H1 (cell line): Measurements from ENCODE around the gene IRGC. TPM values are rescaled to one million over a fixed set of nuclear protein-coding genes. Genes with fewer than 3 reads are reported as not detected.

ENCODE experiments used
- CTCF ChIA-PET: fragments of 300-600 bp; sonication (Branson Sonifier 250); formaldehyde crosslinking; loops from one replicate; lab custom pipeline; 2021; ENCODE audit not compliant: partially characterized antibody; lab: Charles Lee
- POLR2A ChIA-PET: fragments of 300-600 bp; sonication (Branson Sonifier 250); formaldehyde crosslinking; loops from one replicate; lab custom pipeline; 2021; ENCODE audit warnings: inconsistent platforms; ENCODE audit not compliant: partially characterized antibody; lab: Charles Lee
- DNase-seq, 2 experiments: peaks; one replicate each; pipeline versions ENCODE4 v3.0.0 to v3.0.0-alpha.2; 2010 to 2022; ENCODE audit warnings: low spot score in 2 of 2, low read depth in 1 of 2, mixed read lengths in 1 of 2
- FAIRE-seq: peaks from 2 replicates; lab custom pipeline; 2011; peaks lifted over from hg19 to GRCh38; lab: Jason Lieb, UNC
- H2AFZ ChIP-seq: 2 replicates; pipeline ENCODE4 v1.8.1; 2012; ENCODE audit warnings: low read length, inconsistent platforms
- H2AK5ac ChIP-seq: 2 replicates; pipeline ENCODE4 v1.6.1; 2013; ENCODE audit warnings: low read depth, low read length
- H2BK120ac ChIP-seq: replicated peaks from 2 replicates; pipeline ENCODE3; 2013; ENCODE audit warnings: low read depth, low read length, inconsistent platforms
- H2BK12ac ChIP-seq: 2 replicates; pipeline ENCODE4 v1.6.1; 2013; ENCODE audit warnings: low read depth, low read length
- H2BK15ac ChIP-seq: 2 replicates; pipeline ENCODE4 v1.6.1; 2013; ENCODE audit warnings: low read length
- H2BK20ac ChIP-seq: 2 replicates; pipeline ENCODE4 v1.6.1; 2013; ENCODE audit warnings: low read length
- H2BK5ac ChIP-seq: 2 replicates; pipeline ENCODE4 v1.6.1; 2013; ENCODE audit warnings: low read depth, low read length
- H3K14ac ChIP-seq: 2 replicates; pipeline ENCODE4 v1.6.1; 2013; ENCODE audit warnings: inconsistent platforms; ENCODE audit not compliant: insufficient read length
- H3K18ac ChIP-seq: 2 replicates; pipeline ENCODE4 v1.6.1; 2013; ENCODE audit warnings: low read length; ENCODE audit errors: extremely low read depth
- H3K23ac ChIP-seq: 2 replicates; pipeline ENCODE4 v1.6.1; 2013; ENCODE audit warnings: inconsistent platforms; ENCODE audit not compliant: insufficient read length
- H3K23me2 ChIP-seq: 2 replicates; pipeline ENCODE4 v1.6.1; 2013; ENCODE audit warnings: low read depth, low read length
- H3K27ac ChIP-seq: 2 replicates; pipeline ENCODE4 v1.6.1; 2011; ENCODE audit warnings: low read depth, low read length, inconsistent platforms
- H3K27me3 ChIP-seq, 4 experiments: replicated peaks in 1 of 4; 1 replicate in 1 of 4; 2 replicates in 3 of 4; pipeline versions ENCODE4 v1.6.1 to v1.8.1; 2011 to 2013; ENCODE audit warnings: low read length in 3 of 4, mild to moderate bottlenecking in 3 of 4, inconsistent platforms in 2 of 4, mixed read lengths in 2 of 4, moderate library complexity in 1 of 4; ENCODE audit not compliant: control insufficient read depth in 3 of 4, insufficient read depth in 3 of 4; ENCODE audit errors: extremely low read depth in 1 of 4
- H3K36me3 ChIP-seq, 4 experiments: 2 replicates each; pipeline versions ENCODE4 v1.6.1 to v1.8.1; 2011 to 2013; ENCODE audit warnings: mild to moderate bottlenecking in 4 of 4, low read length in 3 of 4, moderate library complexity in 2 of 4, control low read depth in 1 of 4, inconsistent platforms in 1 of 4; ENCODE audit not compliant: insufficient read depth in 4 of 4, control insufficient read depth in 2 of 4
- H3K4ac ChIP-seq: replicated peaks from 2 replicates; pipeline ENCODE3; 2013; ENCODE audit warnings: low read length, low read depth, mixed read lengths, inconsistent platforms; ENCODE audit not compliant: insufficient read length
- H3K4me1 ChIP-seq, 4 experiments: replicated peaks in 1 of 4; 1 replicate in 1 of 4; 2 replicates in 3 of 4; pipeline versions ENCODE4 v1.6.1 to v1.8.1; 2011 to 2013; ENCODE audit warnings: low read length in 3 of 4, inconsistent platforms in 2 of 4, mixed read lengths in 1 of 4; ENCODE audit not compliant: insufficient read depth in 4 of 4, control insufficient read depth in 3 of 4
- H3K4me2 ChIP-seq, 2 experiments: 2 replicates each; pipeline versions ENCODE4 v1.6.1 to v1.8.1; 2011 to 2013; ENCODE audit warnings: low read depth in 2 of 2, low read length in 2 of 2, control low read depth in 1 of 2, inconsistent platforms in 1 of 2, mild to moderate bottlenecking in 1 of 2; ENCODE audit not compliant: insufficient read depth in 1 of 2
- H3K4me3 ChIP-seq, 4 experiments: fragments of 200-600, 300-600 bp in 1 of 4; sonication (generic), shearing (Covaris generic), sonication (Bioruptor Twin) in 1 of 4; 2 replicates each; pipeline versions ENCODE4 v1.5.1 to v1.8.1; 2011 to 2016; ENCODE audit warnings: low read length in 4 of 4, low read depth in 3 of 4, control low read depth in 2 of 4, inconsistent platforms in 2 of 4, mild to moderate bottlenecking in 2 of 4, mixed read lengths in 1 of 4, moderate library complexity in 1 of 4; ENCODE audit not compliant: insufficient read depth in 2 of 4; ENCODE audit errors: extremely low read depth in 1 of 4
- H3K56ac ChIP-seq: replicated peaks from 2 replicates; pipeline ENCODE3; 2013; ENCODE audit warnings: low read depth, mild to moderate bottlenecking, mixed read lengths, low read length, inconsistent platforms; ENCODE audit not compliant: insufficient read length
- H3K79me1 ChIP-seq: 2 replicates; pipeline ENCODE4 v1.6.1; 2013; ENCODE audit warnings: low read depth, low read length, control low read depth
- H3K79me2 ChIP-seq, 2 experiments: 2 replicates each; pipeline versions ENCODE4 v1.6.1 to v1.8.1; 2012 to 2013; ENCODE audit warnings: low read length in 2 of 2, mild to moderate bottlenecking in 2 of 2, inconsistent platforms in 1 of 2; ENCODE audit not compliant: insufficient read depth in 2 of 2, control insufficient read depth in 1 of 2
- H3K9ac ChIP-seq, 4 experiments: replicated peaks in 1 of 4; 1 replicate in 1 of 4; 2 replicates in 3 of 4; pipeline versions ENCODE4 v1.6.1 to v1.8.1; 2011 to 2013; ENCODE audit warnings: low read depth in 3 of 4, low read length in 3 of 4, control low read depth in 2 of 4, mild to moderate bottlenecking in 2 of 4, moderate library complexity in 2 of 4, inconsistent platforms in 1 of 4; ENCODE audit errors: extremely low read depth in 1 of 4
- H3K9me3 ChIP-seq, 2 experiments: 2 replicates each; pipeline versions ENCODE4 v1.6.1 to v1.8.1; 2012 to 2013; ENCODE audit warnings: mild to moderate bottlenecking in 2 of 2, moderate library complexity in 2 of 2, control low read depth in 1 of 2, inconsistent platforms in 1 of 2, low read depth in 1 of 2, low read length in 1 of 2, mixed read lengths in 1 of 2; ENCODE audit not compliant: insufficient read depth in 2 of 2
- H4K20me1 ChIP-seq, 2 experiments: replicated peaks in 1 of 2; 2 replicates each; pipeline versions ENCODE3 to v1.8.1; 2011 to 2013; ENCODE audit warnings: inconsistent platforms in 2 of 2, low read length in 2 of 2, mild to moderate bottlenecking in 1 of 2; ENCODE audit not compliant: insufficient read depth in 2 of 2, control insufficient read depth in 1 of 2
- H4K5ac ChIP-seq: 2 replicates; pipeline ENCODE4 v1.6.1; 2013; ENCODE audit warnings: low read length, low read depth, mixed read lengths, inconsistent platforms; ENCODE audit not compliant: insufficient read length
- H4K8ac ChIP-seq: 2 replicates; pipeline ENCODE4 v1.8.0; 2013; ENCODE audit warnings: mild to moderate bottlenecking, moderate library complexity, low read length, inconsistent platforms; ENCODE audit not compliant: insufficient read depth; ENCODE audit errors: extremely low read depth
- H4K91ac ChIP-seq: replicated peaks from 2 replicates; pipeline ENCODE3; 2013; ENCODE audit warnings: low read length, mixed read lengths, inconsistent platforms; ENCODE audit not compliant: insufficient read length
- BCL11A ChIP-seq, 2 experiments: IDR thresholded peaks; one replicate each; pipeline ENCODE4 v1.6.1; 2011; ENCODE audit warnings: low read depth in 2 of 2, low read length in 2 of 2, mild to moderate bottlenecking in 2 of 2
- CTBP2 ChIP-seq: IDR thresholded peaks from 2 replicates; pipeline ENCODE4 v1.7.0; 2011; ENCODE audit warnings: borderline replicate concordance, mild to moderate bottlenecking, moderate library complexity, mixed read lengths, low read length; ENCODE audit not compliant: insufficient read depth, insufficient read length
- EGR1 ChIP-seq: IDR thresholded peaks from 2 replicates; pipeline ENCODE4 v1.6.1; 2011; ENCODE audit warnings: low read depth, low read length, borderline replicate concordance
- FOSL1 ChIP-seq: IDR thresholded peaks from 2 replicates; pipeline ENCODE4 v1.6.1; 2011; ENCODE audit warnings: mild to moderate bottlenecking, low read depth, low read length, moderate library complexity; ENCODE audit not compliant: insufficient read depth
- GABPA ChIP-seq: IDR thresholded peaks from 2 replicates; pipeline ENCODE4 v1.6.1; 2011; ENCODE audit warnings: mild to moderate bottlenecking, low read length, moderate library complexity, borderline replicate concordance; ENCODE audit not compliant: insufficient read depth
- KDM5A ChIP-seq: fragments of 200-600 bp; IDR thresholded peaks from 2 replicates; pipeline ENCODE4 v1.7.1; 2012; ENCODE audit warnings: mild to moderate bottlenecking, low read length, inconsistent platforms, mixed read lengths
- MAFK ChIP-seq: IDR thresholded peaks from 2 replicates; pipeline ENCODE4 v1.6.1; 2012; ENCODE audit warnings: low read depth, mild to moderate bottlenecking, improper control_type of control experiment, low read length
- POLR2A ChIP-seq, 2 experiments: IDR thresholded peaks; 1 replicate in 1 of 2; 2 replicates in 1 of 2; pipeline ENCODE4 v1.6.1; 2011; ENCODE audit warnings: low read depth in 2 of 2, low read length in 2 of 2, mild to moderate bottlenecking in 2 of 2; ENCODE audit errors: control extremely low read depth in 1 of 2
- RXRA ChIP-seq: IDR thresholded peaks from 2 replicates; pipeline ENCODE4 v1.6.1; 2011; ENCODE audit warnings: low read depth, mild to moderate bottlenecking, low read length, moderate library complexity; ENCODE audit not compliant: insufficient read depth
- SIRT6 ChIP-seq: IDR thresholded peaks from one replicate; pipeline ENCODE4 v1.7.1; 2012; ENCODE audit warnings: low read length, inconsistent platforms
- TAF1 ChIP-seq: IDR thresholded peaks from 2 replicates; pipeline ENCODE4 v1.6.1; 2011; ENCODE audit warnings: mild to moderate bottlenecking, low read depth, low read length
- TAF7 ChIP-seq: optimal IDR thresholded peaks from 2 replicates; pipeline ENCODE3; 2011; ENCODE audit warnings: low read depth, mild to moderate bottlenecking, inconsistent platforms, low read length, moderate library complexity, borderline replicate concordance
- TCF12 ChIP-seq: IDR thresholded peaks from 2 replicates; pipeline ENCODE4 v1.6.1; 2011; ENCODE audit warnings: low read depth, mild to moderate bottlenecking, low read length
- ZNF274 ChIP-seq: IDR thresholded peaks from 2 replicates; pipeline ENCODE4 v1.7.0; 2012; ENCODE audit warnings: low read length, borderline replicate concordance; ENCODE audit errors: extremely low read depth
- WGBS, 2 experiments: shearing (Covaris generic) in 1 of 2; methylation state at CpG; one replicate each; pipeline versions ENCODE4 v1.1.6 to v1.1.7; 2013 to 2015; ENCODE audit warnings: low lambda C conversion rate in 2 of 2, mixed read lengths in 2 of 2, inconsistent platforms in 1 of 2, low coverage in 1 of 2, missing lambda C conversion rate in 1 of 2; ENCODE audit not compliant: insufficient replicate concordance in 2 of 2, insufficient coverage in 1 of 2, insufficient read length in 1 of 2; ENCODE audit errors: extremely low coverage in 1 of 2, missing lambda C conversion rate in 1 of 2; 5-methylcytosine and 5-hydroxymethylcytosine counted together
- polyA plus RNA-seq, 7 experiments: library from polyadenylated mRNA; depleted of rRNA in 3 of 7; stranded (reverse) in 5 of 7; unstranded in 2 of 7; fragments of >200 nt in 5 of 7; fragments of 200-250 nt in 2 of 7; gene quantifications; 1 replicate in 5 of 7; 2 replicates in 1 of 7; 4 replicates in 1 of 7; pipeline versions ENCODE4 v1.2.1 to v1.2.3, GENCODE V29; 2011 to 2013; ENCODE audit warnings: missing spikeins in 2 of 7, mixed read lengths in 2 of 7
- total RNA-seq: library from RNA; stranded (reverse); fragmentation: NEBNext Ultra II Directional; extraction: Animal tissue kit (Norgen Biotek cat#: 25700); gene quantifications from 2 replicates; pipeline ENCODE4 v1.2.1, GENCODE V29; 2021

IRGC gene
- total and polyA plus RNA-seq, 2 of the 8 experiments (the other 6 are each of a cell fraction or from before 2014, with no cell fraction given) = not detected

DNA sequence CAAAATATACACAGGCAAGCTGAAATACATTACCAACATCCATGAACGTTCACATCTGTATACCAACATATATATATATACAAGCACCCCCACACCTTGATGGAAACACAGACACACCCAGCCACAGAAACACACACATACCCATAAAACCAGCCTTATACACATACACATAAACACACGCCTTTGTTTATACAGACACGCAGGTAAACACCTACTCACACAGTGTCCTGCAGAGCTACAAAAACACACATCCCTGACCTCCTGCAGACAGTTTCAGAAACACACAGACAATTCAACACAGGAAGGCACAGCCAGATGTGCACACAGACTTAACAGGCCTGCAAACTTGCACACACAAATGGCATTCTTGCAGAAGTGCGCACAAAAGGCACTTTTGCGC lies 21.3 kb upstream of the IRGC start:
- no peaks in the 10 kb centered on the region for H3K79me2 ChIP-seq
- no peak overlapping the region for H3K14ac ChIP-seq
- no peak overlapping the region for H3K4ac ChIP-seq
- 0 out of 2 replicates have a peak overlapping the region, but pooled peaks have one; percentile 21 for H2BK20ac ChIP-seq
- H4K8ac ChIP-seq = no peak overlapping the region
- H3K23ac ChIP-seq = no peak overlapping the region
- no peak overlapping the region for H4K91ac ChIP-seq
- H4K20me1 ChIP-seq = no peaks in the 10 kb centered on the region
- ChIA-PET POLR2A (no interaction called here), CTCF (interaction anchor here (0.6 to 1.1 kb wide), 4 partner anchors 10 to 51 kb away, joined by 3 read pairs; no protein-coding TSS in a partner anchor)
- no peaks in the 10 kb centered on the region for H3K79me1 ChIP-seq
- H3K4me2 ChIP-seq = no peak overlapping the region
- H3K4me3 ChIP-seq = no peak overlapping the region
- no peak for DNase-seq
- no peak overlapping the region for H2BK15ac ChIP-seq
- H3K9me3 ChIP-seq = no peaks in the 10 kb centered on the region
- H3K18ac ChIP-seq = no peak overlapping the region
- no peak overlapping the region for H2BK120ac ChIP-seq
- H3K36me3 ChIP-seq = no peaks in the 10 kb centered on the region
- H3K56ac ChIP-seq = no peak overlapping the region
- H2BK5ac ChIP-seq = no peak overlapping the region
- peaks cover 0 to 6% (median 2%) of the 10 kb centered on the region in 4 experiments; a peak in 4 of 7 replicates for H3K27me3 ChIP-seq
- no peak overlapping the region for H2AK5ac ChIP-seq
- H2AFZ ChIP-seq = no peak overlapping the region
- 91% methylated on average over 5 of the region's 5 CpGs; no CpG with 5 or more reads in 1 of the 2 experiments for WGBS, 2 experiments
- no peak overlapping the region for H3K9ac ChIP-seq
- TF ChIP-seq BCL11A (IDR thresholded peaks at IDR 0.05; ENCODE audit: low read depth in 2 of 2, low read length in 2 of 2) (no peak), TAF1 (no peak), TCF12 (no peak), POLR2A (IDR thresholded peaks at IDR 0.05; ENCODE audit: control extremely low read depth in 1 of 2, low read depth in 2 of 2, low read length in 2 of 2) (no peak), FOSL1 (no peak), RXRA (no peak), CTBP2 (no peak), ZNF274 (no peak), EGR1 (no peak), SIRT6 (no peak), TAF7 (no peak), GABPA (no peak), KDM5A (no peak), MAFK (no peak)
- H3K4me1 ChIP-seq = no peaks in the 10 kb centered on the region
- H3K27ac ChIP-seq = no peak overlapping the region
- FAIRE-seq = no peak
- no peak overlapping the region for H4K5ac ChIP-seq
- H2BK12ac ChIP-seq = no peak overlapping the region
- H3K23me2 ChIP-seq = peaks cover 4% of the 10 kb centered on the region; the same call in 1 of the 2 replicates
